Measurements from ENCODE around the gene NT5DC3.

Gene NT5DC3

DNA sequence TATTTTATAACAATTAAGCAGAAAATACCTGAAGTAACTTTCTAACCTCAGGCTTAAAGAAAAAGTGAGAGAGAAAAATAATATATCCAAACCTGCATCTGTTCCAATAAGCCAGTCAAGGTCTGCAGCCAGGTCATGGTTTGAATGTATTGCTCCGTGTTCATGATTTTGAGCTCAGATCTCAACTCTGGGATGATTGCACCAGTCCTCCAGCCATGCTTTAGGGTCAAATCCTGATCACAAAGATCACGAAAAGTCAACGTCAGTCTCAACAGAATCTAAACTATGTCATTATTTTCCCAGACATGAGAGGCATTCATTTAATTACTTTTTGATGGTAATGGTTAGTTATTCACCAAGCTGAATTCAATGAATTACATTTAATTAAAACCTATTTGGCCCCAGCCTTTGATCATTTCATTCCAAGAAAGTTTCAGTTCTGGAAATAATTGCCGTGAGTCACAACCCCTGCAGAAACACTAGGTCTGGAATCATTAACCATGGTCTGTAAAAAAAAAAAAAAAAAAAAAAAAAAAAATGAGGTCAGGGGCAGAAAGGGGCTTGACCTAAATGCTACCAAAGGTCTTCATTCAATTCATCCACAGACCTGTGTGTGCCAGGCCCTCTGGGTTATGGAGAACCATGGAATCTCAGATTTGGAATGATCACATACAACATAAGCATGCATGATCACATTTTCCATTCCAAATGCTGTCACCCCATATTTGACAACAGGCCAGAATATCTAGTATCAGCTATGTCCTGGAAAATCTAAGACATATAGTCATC, 55.6 kb downstream of the NT5DC3 start:
- in situ Hi-C loops (cut with HindIII; ENCODE audit: low sequenced_read_pairs), result no loop called here

DNA sequence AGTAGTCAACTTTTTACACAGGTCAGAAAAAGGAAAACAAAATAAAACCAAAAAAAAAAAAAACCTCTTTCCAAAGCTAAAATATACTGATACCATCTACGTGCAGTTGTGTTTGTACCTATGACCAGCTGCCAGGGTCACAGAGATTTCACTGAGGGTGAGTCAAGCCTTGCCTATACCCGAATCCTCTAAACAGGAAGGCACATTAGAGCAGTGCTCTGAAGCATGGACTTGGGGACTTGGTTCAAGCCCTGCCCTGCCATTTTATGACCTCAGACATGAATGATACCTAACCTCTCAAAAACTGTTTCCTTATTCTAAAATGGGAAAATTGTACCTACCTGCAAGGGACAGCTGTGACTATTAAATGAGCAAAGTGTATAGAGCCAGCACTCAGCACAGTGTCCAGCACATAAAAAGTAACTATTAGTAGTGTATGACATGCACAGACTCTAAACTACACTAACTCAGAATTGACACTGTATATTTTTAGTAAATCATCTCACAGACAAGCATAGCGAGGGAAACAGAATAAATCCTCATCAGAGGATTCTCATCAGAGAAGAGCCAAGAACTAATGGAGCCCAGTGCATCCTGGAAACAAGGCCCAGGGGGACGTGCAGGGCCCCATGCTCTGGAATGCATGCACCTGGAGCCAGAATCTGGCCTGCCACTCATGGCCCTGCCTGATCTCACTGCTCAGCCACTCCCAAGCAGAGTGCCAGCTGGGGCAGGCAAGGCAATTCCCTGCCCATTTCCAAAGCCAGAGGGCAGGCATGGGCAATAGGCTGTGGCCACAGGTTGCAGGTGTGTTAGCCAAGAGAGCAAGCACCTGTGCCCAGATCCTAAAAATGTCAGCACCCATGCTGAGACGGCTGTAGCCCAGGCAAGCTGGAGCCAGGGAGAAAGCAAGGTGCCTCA, 57.0 kb downstream of the NT5DC3 start:
- in situ Hi-C loops (cut with HindIII; ENCODE audit: low sequenced_read_pairs), result no loop called here

DNA sequence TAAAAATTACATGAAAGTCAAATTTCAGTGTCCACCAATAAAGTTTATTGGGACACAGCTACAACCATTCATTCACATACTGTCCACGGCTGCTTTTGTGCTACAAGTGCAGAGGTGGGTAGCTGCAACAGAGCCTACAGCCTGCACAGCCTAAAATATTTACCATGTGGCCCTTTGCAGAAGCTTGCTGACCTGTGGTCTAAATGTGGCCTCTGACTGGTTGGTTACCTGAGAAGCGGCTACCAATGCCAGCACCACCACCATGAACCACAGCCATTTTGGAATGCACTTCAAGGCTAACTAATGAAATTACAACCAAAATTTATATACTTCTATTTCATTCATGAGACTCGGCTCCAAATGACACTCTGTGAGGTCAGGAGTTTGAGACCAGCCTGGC, 58.6 kb downstream of the NT5DC3 start:
- in situ Hi-C loops (cut with HindIII; ENCODE audit: low sequenced_read_pairs), result no loop called here

DNA sequence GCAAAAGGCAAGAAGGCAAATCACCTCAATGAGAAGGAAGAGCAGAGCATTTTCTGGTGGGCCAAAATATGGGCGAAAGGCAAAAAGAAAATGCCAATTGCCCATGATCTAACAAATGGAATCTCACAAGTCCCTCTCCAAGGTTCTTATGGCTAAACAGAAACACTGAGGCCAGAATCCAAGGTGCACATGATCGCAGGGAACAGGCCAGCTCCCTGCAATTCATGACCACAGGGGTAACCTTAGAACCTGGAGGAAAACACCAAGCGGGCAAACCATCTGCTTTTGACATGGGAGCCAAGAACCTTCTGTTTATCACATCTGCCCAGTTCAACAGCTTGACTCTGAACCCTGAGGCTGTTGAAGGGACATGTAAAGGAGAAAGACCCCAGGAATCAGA, 60.0 kb downstream of the NT5DC3 start:
- in situ Hi-C loops (cut with HindIII; ENCODE audit: low sequenced_read_pairs), result no loop called here

DNA sequence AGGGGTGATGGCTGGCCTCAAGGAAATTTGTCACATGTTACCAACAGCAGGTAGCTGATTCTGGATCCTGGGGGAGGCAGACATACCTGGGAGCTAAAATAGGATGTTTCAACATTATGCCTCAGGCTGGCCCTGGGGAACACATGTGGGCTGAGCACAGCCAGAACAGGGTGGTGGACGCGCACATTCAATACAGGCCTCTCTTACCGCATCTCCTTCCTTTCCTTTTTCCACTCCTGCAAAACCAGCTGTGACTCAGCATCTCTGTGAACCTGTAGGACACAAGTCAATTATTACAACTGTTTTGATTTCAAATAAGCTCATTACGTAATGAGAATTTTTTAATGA, 61.0 kb downstream of the NT5DC3 start:
- in situ Hi-C loops (cut with HindIII; ENCODE audit: low sequenced_read_pairs), result no loop called here

DNA sequence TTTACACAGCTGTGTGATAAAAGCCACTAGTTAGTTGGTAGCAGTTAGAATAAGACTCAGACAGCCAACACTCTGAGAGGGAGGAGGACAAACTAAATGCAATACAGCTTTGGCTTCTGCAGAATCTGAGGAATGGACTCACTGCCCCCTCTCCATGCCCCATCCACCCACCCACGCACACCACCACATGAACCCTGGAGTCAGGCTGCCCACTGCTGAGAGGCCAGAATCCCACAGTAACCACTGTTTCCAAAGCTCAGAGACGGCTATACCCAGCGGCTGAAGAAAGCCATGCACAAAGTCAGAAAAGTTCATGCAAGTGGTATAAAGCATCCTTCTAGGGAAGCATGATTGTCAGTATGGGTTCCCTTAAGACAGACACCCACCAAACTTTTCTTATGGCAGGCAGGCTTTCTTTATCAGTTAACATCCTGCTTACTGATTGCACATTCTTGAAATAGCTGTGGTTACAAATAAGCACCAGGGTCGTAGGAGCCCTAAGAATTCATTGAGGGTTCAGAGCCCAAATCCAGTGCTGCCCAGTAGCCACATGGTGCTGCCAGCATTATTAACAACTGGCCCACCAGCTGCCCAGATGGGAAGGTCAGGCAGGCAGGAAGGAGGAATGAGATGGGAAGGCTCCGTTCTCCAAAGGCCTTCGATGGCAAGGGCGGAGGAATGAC, 61.5 kb downstream of the NT5DC3 start:
- in situ Hi-C loops (cut with HindIII; ENCODE audit: low sequenced_read_pairs), result loop anchor here (5.0 to 10.0 kb wide), 2 partner anchors 53 to 85 kb away; no protein-coding TSS in a partner anchor

DNA sequence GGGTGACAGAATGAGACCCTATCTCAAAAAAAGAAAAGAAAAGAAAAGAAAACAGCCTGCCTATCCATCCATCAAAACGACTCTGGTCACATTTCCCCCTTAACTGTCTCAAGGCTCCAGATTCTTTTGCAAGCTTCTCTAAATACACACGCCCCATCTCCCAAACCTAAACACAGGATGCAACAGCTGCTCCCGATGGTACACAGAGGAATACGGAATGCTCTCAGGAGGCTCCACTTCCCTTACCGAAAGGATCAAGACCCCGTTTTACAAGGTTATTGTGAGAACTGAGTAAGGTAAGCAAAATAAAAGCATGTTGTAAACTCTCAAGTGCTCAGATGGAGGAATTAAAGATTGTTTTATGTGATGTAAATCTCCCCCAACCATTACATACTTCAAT, 62.3 kb downstream of the NT5DC3 start:
- in situ Hi-C loops (cut with HindIII; ENCODE audit: low sequenced_read_pairs), result loop anchor here (5.0 to 10.0 kb wide), 2 partner anchors 54 to 86 kb away; no protein-coding TSS in a partner anchor

DNA sequence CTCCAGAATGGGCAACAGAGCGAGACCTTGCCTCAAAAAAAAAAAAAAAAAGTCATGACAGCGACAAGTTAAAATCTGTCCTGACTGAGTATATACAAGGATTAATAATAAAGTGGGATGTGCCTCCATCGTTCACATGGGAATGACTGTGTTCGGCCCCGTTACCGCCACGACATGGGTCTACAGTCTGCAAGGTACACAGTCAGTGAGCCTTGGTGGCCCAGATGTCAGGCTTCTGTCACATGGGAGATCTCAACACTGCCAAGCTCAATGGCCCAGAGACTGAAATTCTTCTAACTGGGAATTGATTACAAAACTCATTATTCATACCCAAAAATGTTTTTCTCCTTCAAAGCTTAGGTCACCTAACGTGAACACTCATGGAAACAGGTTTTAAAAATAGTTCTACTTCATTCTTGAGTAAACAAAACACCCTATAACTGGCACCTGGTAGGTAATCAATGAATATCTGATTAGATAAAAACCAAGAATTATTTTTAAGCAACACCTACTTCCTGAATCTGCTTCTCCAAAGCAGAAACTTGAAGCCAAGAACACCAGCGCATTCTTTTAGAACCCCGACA, 66.0 kb downstream of the NT5DC3 start:
- in situ Hi-C loops (cut with HindIII; ENCODE audit: low sequenced_read_pairs), result loop anchor here (5.0 to 10.0 kb wide), 2 partner anchors 57 to 90 kb away; no protein-coding TSS in a partner anchor

DNA sequence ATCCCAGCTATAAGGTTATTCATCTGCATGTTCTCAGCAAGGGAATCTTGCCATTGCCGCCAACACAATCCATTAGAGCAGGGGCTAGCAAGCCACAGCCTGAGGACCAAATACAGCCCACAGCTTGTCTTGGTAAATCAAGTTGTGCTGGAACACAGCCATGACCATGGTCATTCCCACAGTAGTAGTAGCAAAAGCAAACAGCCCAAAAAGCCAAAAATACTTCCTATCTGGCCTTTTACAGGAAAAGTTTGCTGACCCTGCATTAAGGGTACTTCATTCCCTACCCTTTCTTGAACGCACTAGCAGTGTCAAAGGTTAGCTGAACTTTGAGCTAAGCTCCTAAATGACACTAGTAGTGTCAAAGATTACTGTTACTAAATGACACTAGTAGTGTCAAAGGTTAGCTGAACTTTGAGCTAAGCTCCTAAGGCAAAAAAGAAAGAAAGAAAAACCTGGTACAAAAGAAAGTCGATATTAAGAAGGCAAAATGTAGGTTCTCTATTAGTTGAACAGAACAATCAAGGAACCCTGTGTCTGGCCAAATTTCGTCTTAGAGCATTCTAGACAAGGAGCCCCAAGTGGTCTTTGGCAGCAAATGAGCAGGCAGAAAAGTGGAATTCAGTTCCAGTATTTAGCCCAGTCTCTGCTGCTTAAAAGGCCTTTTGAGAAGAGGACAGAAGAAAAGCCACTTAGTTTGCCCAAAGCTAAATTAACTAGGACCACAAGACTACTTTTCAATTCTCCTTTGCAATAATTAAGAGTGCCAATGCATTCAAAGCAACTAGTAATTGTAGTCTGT, 67.7 kb downstream of the NT5DC3 start:
- in situ Hi-C loops (cut with HindIII; ENCODE audit: low sequenced_read_pairs), result loop anchor here (10.0 kb wide), 1 partner anchor 91 kb away; no protein-coding TSS in a partner anchor

DNA sequence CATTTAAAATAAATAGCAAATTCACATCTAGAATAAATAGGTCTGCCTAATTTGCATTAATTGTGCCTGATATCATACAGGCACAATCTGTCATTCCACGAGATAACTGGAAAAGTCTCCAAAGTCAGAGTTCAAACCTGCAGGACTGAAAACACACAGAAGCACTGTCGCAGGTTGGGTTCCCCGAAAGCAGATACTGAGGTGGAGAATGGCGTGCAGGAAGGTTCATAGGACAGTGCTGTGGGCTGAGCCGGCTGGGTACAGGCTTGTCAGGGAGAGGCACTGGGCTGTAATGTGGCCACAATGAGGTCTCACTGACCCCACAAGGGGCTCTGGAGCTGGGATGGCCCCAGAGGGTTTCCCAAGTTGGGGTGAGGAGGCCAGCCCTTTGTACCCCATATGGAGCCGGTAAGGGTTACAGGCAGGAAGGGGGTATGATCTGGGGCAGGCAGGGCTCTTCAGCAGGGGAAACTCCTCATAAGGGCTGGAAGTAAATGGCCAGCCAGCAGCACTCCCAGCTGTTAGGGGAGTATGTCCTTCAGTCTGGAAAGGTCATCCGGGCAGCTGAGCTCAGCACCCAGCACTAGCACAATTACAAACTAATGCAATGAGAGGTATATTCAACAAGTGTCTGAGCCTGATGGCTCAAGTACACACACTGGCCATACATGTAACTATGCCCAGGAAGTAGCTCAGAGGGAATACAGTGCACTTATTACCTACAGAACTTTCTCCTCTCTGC, 68.5 kb downstream of the NT5DC3 start:
- in situ Hi-C loops (cut with HindIII; ENCODE audit: low sequenced_read_pairs), result loop anchor here (10.0 kb wide), 1 partner anchor 92 kb away; no protein-coding TSS in a partner anchor

DNA sequence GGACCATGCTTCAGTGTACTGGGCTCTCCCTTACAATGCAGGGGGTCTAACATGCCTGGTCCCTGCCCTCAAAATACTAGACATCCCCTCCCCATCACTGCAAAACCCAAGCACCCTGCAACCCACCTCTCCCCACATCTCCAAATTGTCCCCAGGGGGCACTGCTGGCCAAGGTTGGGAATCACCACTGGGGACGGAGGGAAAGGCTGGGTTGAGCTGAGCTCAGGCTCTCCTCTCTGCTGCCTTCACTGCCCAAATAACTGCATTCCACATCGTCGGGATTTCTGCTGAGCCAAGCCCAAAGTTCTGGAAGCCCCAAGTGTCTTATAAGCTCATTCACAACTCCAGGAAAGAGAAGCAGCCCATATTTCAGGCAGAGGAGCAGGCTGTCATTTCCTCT, 69.6 kb downstream of the NT5DC3 start:
- in situ Hi-C loops (cut with HindIII; ENCODE audit: low sequenced_read_pairs), result loop anchor here (10.0 kb wide), 1 partner anchor 93 kb away; no protein-coding TSS in a partner anchor

DNA sequence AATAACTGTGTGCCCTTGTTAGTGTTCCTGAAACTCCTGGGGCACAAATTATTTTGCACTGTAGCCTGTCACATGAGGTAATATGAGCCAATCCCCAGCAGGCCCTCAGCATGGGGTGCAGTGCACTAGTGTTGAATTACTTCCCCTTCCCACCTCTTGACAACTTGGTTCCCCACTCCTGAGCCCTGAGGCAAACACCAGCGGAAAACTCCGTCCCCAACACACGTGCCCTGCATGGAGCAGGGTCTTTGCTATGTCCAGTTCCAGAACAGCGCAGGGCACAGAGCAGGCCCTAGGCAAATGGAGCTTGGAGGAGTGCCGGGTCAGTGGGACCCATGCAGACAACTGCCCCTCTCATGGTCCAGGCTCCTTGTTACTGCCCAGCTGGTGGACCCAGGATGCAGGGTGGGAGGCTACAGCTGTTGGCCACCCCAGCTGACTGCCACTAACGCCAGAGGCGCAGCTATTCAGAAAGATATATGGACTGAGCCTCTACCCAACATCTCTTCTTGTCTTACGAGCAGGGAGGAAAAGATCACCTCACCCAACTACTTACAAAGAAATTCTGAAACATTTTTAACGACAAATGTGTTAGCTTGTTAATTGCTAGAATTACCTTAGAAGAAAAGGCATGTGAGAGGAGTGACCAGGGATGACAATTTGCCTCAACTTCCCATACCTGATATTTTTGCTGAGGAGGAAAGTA, 71.6 kb downstream of the NT5DC3 start:
- in situ Hi-C loops (cut with HindIII; ENCODE audit: low sequenced_read_pairs), result no loop called here

DNA sequence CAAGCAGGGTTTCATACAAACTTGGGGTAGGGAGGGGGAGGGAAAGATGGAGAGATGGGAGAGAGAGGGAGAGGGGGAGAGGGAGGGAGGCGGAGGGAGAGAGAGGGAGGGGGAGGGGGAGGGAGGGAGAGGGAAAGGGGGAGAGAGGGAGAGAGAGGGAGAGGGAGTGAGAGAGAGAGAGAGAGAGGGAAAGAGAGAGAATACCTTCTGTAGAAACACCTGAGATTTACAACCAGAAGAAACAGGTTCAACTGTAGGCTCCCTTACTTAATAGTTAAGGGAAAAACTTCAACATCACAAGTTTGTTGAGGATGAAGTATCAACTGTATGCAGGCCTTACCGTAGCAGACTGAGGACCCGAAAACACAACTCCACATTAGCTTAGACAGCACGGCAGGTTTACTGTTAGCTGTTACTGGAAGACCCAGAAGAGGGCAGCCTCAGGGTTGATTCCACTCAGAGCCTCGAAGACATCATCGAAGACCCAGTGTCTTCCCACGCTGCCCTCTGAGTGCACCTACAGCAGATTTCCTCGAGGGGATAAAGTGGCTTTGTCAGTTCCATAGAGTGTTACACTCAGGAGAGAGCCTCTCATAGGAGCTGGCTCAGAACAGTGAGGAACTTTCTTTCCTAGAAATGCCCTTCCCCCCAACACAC, 72.4 kb downstream of the NT5DC3 start:
- in situ Hi-C loops (cut with HindIII; ENCODE audit: low sequenced_read_pairs), result no loop called here

DNA sequence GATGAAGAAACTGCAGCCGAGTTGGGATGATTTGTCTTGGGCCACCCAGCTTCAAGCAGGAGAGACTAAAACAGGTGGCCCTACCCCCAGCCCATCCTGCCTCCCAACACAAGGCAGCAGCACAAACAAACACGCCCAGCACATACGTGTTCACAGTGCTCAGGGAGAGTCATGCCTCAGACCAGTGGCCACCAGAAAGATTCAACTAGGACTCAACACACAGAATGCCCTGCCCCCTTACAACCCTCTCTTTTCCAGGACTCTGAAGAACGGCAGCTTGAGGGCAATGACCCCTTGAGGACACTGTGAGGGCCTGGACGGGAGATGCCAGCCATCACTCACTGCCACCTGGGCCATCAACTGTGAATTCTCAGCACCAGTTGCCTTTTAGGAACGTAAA, 75.0 kb downstream of the NT5DC3 start:
- in situ Hi-C loops (cut with HindIII; ENCODE audit: low sequenced_read_pairs), result no loop called here

DNA sequence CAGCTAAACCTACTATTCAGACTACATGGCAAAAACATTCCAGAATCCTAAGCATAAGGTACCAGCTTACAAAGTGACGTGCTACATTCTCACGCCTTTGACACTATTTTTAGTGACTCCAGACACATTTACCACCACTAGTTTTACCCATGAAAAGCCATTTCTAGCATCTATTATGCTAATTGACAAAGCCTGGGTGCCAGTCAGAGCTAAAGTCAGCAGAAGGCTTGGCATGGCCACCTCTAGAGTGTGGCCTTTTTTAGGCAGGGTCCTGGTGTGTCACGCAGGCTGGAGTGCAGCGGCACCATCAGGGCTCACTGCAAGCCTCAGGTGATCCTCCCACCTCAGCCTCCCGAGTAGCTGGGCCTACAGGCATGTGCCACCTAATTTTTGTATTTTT, 75.7 kb downstream of the NT5DC3 start:
- in situ Hi-C loops (cut with HindIII; ENCODE audit: low sequenced_read_pairs), result no loop called here

DNA sequence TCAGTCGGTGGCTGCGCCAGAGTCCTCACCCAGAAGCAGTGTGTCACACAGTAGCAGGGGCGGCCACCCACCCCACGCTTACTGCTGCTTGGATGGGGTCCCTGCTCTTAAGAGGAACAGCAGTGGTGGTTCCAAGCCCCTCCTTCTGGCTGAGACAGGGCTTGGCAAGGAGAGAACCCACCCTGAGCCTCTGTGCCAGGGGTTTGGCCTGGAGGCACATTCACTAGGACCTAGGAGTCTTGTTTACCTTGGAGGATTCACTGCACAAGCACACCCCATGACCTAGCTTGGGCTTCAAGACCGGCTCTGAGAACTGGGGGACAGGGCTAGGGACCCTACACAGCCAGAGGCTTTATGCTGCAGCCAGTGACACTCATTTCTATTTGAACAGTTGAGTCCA, 78.6 kb downstream of the NT5DC3 start:
- in situ Hi-C loops (cut with HindIII; ENCODE audit: low sequenced_read_pairs), result no loop called here

DNA sequence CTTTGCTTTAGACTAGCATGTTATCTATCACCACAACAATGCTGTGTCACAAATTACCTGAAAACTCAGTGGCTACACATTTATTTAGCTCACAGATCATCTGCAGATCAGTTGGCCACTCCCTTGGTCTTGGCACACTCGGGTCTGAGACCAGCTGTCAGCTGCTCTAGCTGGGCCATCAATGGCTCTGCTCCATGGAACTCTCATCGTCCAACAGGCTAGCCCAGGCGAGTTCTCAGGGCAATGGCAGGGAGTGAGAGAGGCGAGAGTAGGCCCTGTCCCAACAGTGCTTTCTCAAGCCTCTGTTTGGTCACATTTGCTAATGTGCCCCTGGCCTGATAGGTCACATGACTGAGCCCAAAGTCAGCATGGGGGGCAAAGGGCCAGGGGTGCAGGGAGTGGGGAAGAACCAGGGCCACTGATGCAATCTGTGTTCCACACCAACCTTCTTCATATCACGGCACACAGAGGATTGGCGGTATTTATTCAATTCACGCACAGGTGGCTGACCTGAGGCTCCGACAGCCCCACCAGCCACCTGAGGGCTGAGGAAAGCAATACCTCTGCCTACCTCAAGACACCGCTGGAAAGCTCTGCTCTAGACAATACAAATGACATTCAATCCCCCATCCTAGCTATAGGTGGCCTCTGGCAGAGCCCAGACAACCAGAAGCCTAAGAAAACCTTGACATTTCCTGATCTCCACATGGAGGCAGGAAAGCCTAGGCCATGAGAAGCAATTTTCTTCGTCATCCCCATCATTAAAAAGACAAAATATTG, 82.5 kb downstream of the NT5DC3 start:
- in situ Hi-C loops (cut with HindIII; ENCODE audit: low sequenced_read_pairs), result no loop called here
